HEK293T (cell line): Measurements from ENCODE around the gene BUD23.

Experiments used
- CTCF ChIA-PET: fragments of 350-600 bp; formaldehyde crosslinking; extraction: SDS; loops from one replicate; lab custom pipeline; 2021; ENCODE audit warnings: antibody characterized with exemption, inconsistent platforms; lab: Yijun Ruan, JAX
- POLR2A ChIA-PET: fragments of 350-600 bp; formaldehyde crosslinking; extraction: SDS; loops from one replicate; lab custom pipeline; 2020; ENCODE audit warnings: antibody characterized with exemption, inconsistent platforms; lab: Yijun Ruan, JAX
- DNase-seq: peaks from one replicate; pipeline ENCODE4 v3.0.0; 2012; ENCODE audit warnings: mixed read lengths; ENCODE audit errors: extremely low spot score
- ARNT ChIP-seq: fragments of 450-650 bp; IDR thresholded peaks from 2 replicates; pipeline ENCODE4 v1.6.1; 2017; ENCODE audit warnings: mild to moderate bottlenecking
- BHLHE40 ChIP-seq: fragments of 450-650 bp; IDR thresholded peaks from 2 replicates; pipeline ENCODE4 v1.6.1; 2016; ENCODE audit warnings: mild to moderate bottlenecking, moderate library complexity, borderline replicate concordance
- CTBP1 ChIP-seq: fragments of 450-650 bp; IDR thresholded peaks from 2 replicates; pipeline ENCODE4 v1.6.1; 2016; ENCODE audit warnings: borderline replicate concordance
- ELF4 ChIP-seq: fragments of 450-650 bp; IDR thresholded peaks from 2 replicates; pipeline ENCODE4 v1.6.1; 2017; ENCODE audit warnings: antibody characterized with exemption
- FOXA1 ChIP-seq: fragments of 450-650 bp; IDR thresholded peaks from 2 replicates; pipeline ENCODE4 v1.6.1; 2016; ENCODE audit warnings: mild to moderate bottlenecking
- FOXK2 ChIP-seq: fragments of 450-650 bp; IDR thresholded peaks from 2 replicates; pipeline ENCODE4 v1.6.1; 2016; ENCODE audit warnings: mild to moderate bottlenecking
- FOXM1 ChIP-seq: fragments of 450-650 bp; IDR thresholded peaks from 2 replicates; pipeline ENCODE4 v1.6.1; 2017; ENCODE audit warnings: mild to moderate bottlenecking, borderline replicate concordance
- HDGF ChIP-seq: fragments of 450-650 bp; IDR thresholded peaks from 2 replicates; pipeline ENCODE4 v1.6.1; 2017; ENCODE audit warnings: antibody characterized with exemption, borderline replicate concordance
- L3MBTL2 ChIP-seq: fragments of 450-650 bp; conservative IDR thresholded peaks from 2 replicates; pipeline ENCODE4 v1.6.1; 2016; ENCODE audit warnings: mild to moderate bottlenecking
- LEF1 ChIP-seq: fragments of 450-650 bp; IDR thresholded peaks from 2 replicates; pipeline ENCODE4 v1.6.1; 2017; ENCODE audit warnings: mild to moderate bottlenecking, borderline replicate concordance
- NFRKB ChIP-seq: fragments of 450-650 bp; IDR thresholded peaks from 2 replicates; pipeline ENCODE4 v1.6.1; 2016; ENCODE audit warnings: mild to moderate bottlenecking, moderate library complexity
- SP1 ChIP-seq: fragments of 450-650 bp; IDR thresholded peaks from 2 replicates; pipeline ENCODE4 v1.6.1; 2017
- SUZ12 ChIP-seq: fragments of 450-650 bp; IDR thresholded peaks from 2 replicates; pipeline ENCODE4 v1.6.1; 2016; ENCODE audit warnings: mild to moderate bottlenecking
- TARDBP ChIP-seq: fragments of 450-650 bp; IDR thresholded peaks from 2 replicates; pipeline ENCODE4 v1.6.1; 2016
- ZNF384 ChIP-seq: fragments of 450-650 bp; IDR thresholded peaks from 2 replicates; pipeline ENCODE4 v1.6.1; 2016
- TF ChIP-seq, protein P1 (sequence below): fragments of 450-650 bp; IDR thresholded peaks from 2 replicates; pipeline ENCODE4 v1.6.1; 2016

The BUD23 gene

GRCh38 chr7:73741600-73741999 is 58.2 kb downstream of the BUD23 start:
- TF ChIP-seq FOXK2: no peak
- TF ChIP-seq, protein P1, sequence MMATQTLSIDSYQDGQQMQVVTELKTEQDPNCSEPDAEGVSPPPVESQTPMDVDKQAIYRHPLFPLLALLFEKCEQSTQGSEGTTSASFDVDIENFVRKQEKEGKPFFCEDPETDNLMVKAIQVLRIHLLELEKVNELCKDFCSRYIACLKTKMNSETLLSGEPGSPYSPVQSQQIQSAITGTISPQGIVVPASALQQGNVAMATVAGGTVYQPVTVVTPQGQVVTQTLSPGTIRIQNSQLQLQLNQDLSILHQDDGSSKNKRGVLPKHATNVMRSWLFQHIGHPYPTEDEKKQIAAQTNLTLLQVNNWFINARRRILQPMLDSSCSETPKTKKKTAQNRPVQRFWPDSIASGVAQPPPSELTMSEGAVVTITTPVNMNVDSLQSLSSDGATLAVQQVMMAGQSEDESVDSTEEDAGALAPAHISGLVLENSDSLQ: no peak
- TF ChIP-seq SUZ12: no peak
- no peak for TF ChIP-seq HDGF
- TF ChIP-seq ARNT: no peak
- no peak for TF ChIP-seq CTBP1
- no peak for TF ChIP-seq FOXA1
- TF ChIP-seq NFRKB: no peak
- no peak for TF ChIP-seq L3MBTL2
- no peak for DNase-seq
- ChIA-PET CTCF (interaction anchor here (0.6 kb wide), 1 partner anchor 21 kb away, joined by 3 read pairs; no protein-coding TSS in a partner anchor), POLR2A (interaction anchor here (1.4 kb wide), 1 partner anchor 109 kb away, joined by 4 read pairs; no protein-coding TSS in a partner anchor)

GRCh38 chr7:73742338-73742752 is 58.9 kb downstream of the BUD23 start:
- ChIA-PET CTCF (no interaction called here), POLR2A (no interaction called here)

GRCh38 chr7:73742753-73743641 is 59.6 kb downstream of the BUD23 start:
- DNase-seq: no peak
- CTCF ChIA-PET: no interaction called here
- TF ChIP-seq NFRKB (no peak), BHLHE40 (no peak), ARNT (no peak), SP1 (no peak), ZNF384 (no peak), HDGF (no peak), ELF4 (no peak), FOXM1 (no peak), LEF1 (no peak), L3MBTL2 (no peak), FOXK2 (no peak), CTBP1 (no peak), SUZ12 (no peak)
- TF ChIP-seq, protein P1: no peak
- POLR2A ChIA-PET: no interaction called here

More at GRCh38 chr7:73742338-73742752, 58.9 kb downstream of the BUD23 start:
- TF ChIP-seq, protein P1: no peak
- TF ChIP-seq ELF4: no peak
- no peak for TF ChIP-seq CTBP1
- TF ChIP-seq BHLHE40: no peak
- TF ChIP-seq FOXM1: no peak
- TF ChIP-seq NFRKB: no peak
- no peak for TF ChIP-seq ARNT
- TF ChIP-seq L3MBTL2: no peak
- no peak for TF ChIP-seq ZNF384
- TF ChIP-seq FOXA1: no peak
- TF ChIP-seq SP1: no peak
- TF ChIP-seq SUZ12: no peak
- no peak for TF ChIP-seq FOXK2
- TF ChIP-seq LEF1: no peak
- TF ChIP-seq TARDBP: no peak
- TF ChIP-seq HDGF: no peak
- no peak for DNase-seq

- TF ChIP-seq FOXK2 (no peak), TARDBP (no peak), CTBP1 (no peak)
- TF ChIP-seq, protein P1: peak; percentile 38; the same call in 1 of the 2 replicates
- CTCF ChIA-PET: no interaction called here
- POLR2A ChIA-PET: no interaction called here
- DNase-seq: no peak
These were observed 63.0 kb downstream of the BUD23 start for GRCh38 chr7:73746378-73746777.
